Fibroblast of skin of left quadriceps (primary cell): ENCODE measurements around the gene MAPT.

Experiments used
- DNase-seq, 2 experiments: peaks; one replicate each; pipeline ENCODE4 v3.0.0-alpha.2; 2013; ENCODE audit warnings: low read depth in 2 of 2

The MAPT gene

DNA sequence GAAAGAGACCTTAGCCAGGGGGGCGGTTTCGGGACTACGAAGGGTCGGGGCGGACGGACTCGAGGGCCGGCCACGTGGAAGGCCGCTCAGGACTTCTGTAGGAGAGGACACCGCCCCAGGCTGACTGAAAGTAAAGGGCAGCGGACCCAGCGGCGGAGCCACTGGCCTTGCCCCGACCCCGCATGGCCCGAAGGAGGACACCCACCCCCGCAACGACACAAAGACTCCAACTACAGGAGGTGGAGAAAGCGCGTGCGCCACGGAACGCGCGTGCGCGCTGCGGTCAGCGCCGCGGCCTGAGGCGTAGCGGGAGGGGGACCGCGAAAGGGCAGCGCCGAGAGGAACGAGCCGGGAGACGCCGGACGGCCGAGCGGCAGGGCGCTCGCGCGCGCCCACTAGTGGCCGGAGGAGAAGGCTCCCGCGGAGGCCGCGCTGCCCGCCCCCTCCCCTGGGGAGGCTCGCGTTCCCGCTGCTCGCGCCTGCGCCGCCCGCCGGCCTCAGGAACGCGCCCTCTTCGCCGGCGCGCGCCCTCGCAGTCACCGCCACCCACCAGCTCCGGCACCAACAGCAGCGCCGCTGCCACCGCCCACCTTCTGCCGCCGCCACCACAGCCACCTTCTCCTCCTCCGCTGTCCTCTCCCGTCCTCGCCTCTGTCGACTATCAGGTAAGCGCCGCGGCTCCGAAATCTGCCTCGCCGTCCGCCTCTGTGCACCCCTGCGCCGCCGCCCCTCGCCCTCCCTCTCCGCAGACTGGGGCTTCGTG lies at the start of gene MAPT:
Gene MAPT, plus strand, starts transcription at position 533 of the 763 bp plus-strand sequence. CDS start 67,784 bp downstream, outside the sequence.
- DNase-seq, result peak; percentile 79 to 81

- no peak for DNase-seq
Observed at GRCh38 chr17:45844695-45845375, 49.5 kb upstream of the MAPT start, which contains the start of gene SPPL2C. Gene SPPL2C, plus strand, starts transcription at chr17:45844881. Its CDS starts 26 bp downstream, at chr17:45844907.

DNA sequence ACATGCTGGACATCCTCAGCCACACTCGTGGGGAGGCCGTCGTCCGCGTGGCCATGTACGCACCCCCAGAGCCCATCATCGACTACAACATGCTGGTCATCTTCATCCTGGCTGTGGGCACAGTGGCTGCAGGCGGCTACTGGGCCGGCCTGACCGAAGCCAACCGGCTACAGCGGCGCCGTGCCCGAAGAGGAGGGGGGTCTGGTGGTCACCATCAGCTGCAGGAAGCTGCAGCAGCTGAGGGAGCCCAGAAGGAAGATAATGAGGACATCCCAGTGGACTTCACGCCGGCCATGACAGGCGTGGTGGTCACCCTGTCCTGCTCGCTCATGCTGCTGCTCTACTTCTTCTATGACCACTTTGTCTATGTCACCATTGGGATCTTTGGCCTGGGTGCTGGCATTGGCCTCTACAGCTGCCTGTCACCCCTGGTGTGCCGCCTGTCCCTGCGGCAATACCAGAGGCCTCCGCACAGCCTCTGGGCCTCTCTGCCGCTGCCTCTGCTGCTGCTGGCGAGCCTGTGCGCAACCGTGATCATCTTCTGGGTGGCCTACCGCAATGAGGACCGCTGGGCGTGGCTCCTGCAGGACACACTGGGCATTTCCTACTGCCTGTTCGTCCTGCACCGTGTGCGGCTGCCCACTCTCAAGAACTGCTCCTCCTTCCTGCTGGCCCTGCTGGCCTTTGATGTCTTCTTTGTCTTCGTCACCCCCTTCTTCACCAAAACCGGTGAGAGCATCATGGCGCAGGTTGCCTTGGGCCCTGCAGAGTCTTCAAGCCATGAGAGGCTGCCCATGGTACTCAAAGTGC lies 48.8 kb upstream of the MAPT start:
- no peak for DNase-seq

DNA sequence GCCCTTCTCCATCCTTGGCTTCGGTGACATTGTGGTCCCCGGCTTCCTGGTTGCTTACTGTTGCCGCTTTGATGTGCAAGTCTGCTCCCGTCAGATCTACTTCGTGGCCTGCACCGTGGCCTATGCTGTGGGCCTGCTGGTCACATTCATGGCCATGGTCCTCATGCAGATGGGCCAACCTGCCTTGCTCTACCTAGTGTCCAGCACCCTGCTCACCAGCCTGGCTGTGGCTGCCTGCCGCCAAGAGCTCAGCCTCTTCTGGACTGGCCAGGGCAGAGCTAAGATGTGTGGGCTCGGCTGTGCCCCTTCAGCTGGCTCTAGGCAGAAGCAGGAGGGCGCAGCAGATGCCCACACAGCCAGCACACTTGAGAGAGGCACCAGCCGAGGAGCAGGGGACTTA lies 48.1 kb upstream of the MAPT start:
- no peak for DNase-seq

DNA sequence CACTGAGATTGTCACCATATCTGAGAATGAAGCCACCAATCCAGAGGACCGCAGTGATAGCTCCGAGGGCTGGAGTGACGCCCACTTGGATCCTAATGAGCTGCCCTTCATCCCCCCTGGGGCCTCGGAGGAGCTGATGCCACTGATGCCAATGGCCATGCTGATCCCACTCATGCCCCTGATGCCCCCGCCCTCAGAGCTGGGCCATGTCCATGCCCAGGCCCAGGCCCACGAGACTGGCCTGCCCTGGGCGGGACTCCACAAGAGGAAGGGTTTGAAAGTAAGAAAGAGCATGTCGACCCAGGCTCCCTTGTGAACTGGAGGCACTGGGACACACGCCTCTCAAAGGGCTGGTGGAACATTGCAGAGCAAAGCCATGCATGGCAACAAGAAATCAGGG lies 47.7 kb upstream of the MAPT start:
- DNase-seq, result no peak

GRCh38 chr17:45847101-45847500 lies 47.3 kb upstream of the MAPT start:
- no peak for DNase-seq

GRCh38 chr17:45847747-45848146 lies 46.6 kb upstream of the MAPT start:
- no peak for DNase-seq

DNA sequence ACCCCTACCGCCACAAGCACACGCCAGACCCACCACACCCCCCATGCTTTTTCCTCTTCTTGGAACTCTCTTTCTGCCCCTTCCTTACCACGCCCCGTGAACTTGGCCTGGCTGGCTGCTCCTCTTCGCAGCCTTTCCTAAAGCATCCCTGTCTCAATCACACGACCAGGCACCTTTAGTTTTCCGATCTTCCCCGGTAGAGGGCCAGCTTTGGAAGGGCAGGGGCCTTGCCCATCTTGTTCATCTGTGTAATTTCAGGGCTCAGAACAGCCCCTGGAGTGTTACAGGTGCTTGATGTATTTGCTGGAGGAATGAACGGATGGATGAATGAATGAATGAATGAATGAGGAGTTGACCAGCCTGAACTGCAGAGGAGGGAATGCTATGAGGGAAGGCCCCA lies 45.9 kb upstream of the MAPT start:
- no peak for DNase-seq

DNA sequence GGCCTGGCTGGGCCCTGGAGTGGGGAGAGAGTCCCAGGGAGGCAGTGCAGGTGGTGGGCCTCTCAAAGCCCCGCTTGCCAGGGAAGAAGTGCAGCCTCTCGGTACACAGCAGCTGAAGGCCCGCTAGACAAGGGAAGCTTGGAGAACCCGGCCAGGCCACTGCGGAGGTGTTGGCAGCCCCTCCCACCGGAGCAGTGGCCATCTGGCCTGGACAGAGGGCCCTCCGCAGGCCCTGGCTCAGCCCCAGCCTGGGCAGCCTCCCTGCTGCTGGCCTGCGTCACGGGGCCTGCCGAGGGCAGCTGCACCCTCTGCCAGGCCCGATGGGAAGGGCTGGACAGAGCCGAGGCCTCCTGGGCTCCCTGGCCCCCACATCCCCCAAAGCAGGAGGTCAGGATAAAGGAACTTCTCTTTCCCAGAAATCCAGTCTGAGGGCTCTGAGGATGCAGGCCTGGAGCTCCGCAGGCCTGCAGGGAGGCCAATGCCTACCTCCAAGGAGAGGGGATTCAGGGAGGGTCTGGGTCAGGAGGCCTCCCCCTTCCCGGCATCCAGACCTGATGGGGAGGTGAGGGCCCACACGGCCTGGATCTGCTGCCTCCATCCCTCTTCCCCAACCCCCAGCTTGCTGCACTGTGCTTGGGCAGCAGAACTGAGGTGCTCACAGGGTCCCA lies 45.4 kb upstream of the MAPT start:
- no peak for DNase-seq

DNA sequence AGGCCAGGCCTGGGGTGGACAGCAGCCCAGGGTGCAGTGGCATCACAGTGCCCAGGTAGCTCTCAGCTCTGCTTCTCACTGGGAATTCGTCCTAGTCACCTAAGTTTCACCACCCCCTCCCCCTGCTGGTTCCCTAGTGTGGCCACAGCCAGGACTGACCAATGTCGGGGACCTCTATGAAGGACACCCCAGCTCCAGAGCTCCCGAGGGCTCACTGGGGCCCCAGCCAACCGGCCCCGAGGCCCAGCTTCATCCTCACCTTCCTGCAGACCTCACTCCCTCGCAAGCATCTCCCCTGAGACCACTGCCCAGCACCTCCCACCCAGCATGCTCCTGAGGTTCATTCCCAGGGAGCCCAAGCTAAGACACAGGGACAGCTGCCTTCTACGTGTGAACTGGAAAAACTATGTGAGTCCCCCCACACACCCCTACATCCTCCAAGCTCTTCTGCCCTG lies 44.8 kb upstream of the MAPT start:
- no peak for DNase-seq

DNA sequence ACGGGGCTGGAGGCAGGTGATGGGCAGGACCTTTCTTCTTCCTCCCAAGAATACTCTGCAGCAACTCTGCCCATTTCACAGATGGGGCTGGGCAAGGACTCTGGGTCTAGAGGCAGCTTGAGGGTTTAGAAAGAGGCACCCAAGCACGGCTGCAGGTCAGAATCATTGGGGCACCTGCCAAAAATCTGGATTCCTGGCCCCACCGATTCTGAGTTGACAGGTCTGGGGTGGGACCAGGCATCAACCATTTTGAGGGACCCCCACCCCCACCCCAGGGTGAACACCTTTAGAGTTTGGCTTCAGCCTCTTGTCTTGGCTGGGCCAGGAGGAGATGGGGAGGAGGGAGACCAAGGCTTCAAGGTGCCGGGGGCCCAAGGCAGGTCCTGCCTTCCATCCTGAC lies 44.3 kb upstream of the MAPT start:
- no peak for DNase-seq

- DNase-seq, result no peak
Observed at GRCh38 chr17:45850468-45850867, 43.9 kb upstream of the MAPT start.

- DNase-seq, result no peak
Observed at GRCh38 chr17:45851022-45851421, 43.3 kb upstream of the MAPT start.

GRCh38 chr17:45851464-45851863 lies 42.9 kb upstream of the MAPT start:
- DNase-seq, result no peak

DNA sequence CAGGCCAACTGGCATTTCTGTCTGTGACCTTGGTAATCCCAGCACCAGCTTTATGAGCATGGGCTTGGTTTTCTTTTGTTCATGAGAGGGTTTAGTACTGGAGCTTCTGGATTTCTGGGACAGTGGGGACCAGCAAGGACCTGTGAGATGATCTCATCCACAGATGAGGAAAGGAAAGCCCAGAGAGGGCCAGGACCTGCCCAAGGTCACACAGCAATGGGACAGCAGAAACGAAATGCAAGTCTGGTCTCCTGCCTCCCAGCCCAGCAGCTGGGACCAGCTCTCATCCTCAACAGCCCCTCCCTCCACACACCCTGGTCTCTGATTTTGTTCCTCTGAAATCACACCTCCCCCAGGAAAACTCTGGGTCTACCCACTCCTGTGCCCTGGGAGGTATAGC lies 42.5 kb upstream of the MAPT start:
- no peak for DNase-seq

DNA sequence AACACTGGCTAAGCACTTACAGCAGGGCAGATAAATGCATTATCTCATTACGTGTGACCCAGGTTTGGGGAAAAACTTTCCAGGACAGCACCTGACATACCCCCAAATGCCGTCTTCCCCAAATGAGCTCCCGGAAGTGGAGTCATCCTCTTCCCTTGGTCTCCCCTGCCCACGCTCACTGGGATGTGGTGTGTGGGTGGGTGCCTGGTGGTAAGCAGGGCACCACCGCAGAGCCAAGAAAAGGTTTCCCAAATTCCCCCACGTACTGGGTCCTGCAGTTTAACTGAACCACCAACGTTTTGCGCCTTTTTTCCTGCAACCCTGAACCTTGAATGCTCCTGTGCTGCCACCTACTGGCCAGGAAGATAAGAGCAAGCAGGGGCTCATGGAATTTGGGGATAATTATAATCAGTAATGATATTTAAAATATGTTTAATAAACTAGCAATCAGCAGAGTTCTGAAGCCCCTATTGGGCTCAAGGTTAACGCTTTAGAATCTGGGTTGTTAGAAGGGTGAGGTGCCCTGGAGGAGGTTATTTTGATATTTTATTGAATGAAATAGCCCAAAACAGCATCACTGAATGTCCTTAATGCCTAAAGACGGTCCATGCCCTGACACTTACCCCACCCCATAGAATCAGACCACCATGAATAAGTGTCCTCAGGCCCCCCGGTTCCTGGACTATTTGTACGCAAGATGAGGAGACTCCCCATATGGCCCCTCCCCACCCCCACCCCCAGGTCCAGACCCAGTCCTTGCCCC lies 41.6 kb upstream of the MAPT start:
- DNase-seq, result peak; percentile 15 to 17

DNA sequence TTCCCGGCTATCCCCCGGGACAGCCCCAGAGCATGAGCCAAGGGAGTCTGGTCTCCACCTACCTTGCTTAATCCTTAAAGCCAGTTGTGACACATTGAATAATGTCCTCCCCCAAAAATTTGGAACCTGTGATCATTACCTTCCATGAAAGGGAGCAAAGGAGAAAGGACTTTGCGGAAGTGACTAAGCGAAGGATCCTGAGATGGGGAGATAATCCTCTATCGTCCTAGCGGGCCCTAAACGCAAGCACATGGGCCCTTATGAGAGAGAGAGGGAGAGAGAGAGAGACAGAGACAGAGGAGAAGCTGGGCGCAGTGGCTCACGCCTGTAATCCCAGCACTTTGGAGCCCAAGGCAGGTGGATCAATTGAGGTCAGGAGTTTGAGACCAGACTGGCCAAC lies 40.1 kb upstream of the MAPT start:
- no peak for DNase-seq

- DNase-seq, result no peak
Observed at GRCh38 chr17:45855691-45856336, 38.5 kb upstream of the MAPT start.

DNA sequence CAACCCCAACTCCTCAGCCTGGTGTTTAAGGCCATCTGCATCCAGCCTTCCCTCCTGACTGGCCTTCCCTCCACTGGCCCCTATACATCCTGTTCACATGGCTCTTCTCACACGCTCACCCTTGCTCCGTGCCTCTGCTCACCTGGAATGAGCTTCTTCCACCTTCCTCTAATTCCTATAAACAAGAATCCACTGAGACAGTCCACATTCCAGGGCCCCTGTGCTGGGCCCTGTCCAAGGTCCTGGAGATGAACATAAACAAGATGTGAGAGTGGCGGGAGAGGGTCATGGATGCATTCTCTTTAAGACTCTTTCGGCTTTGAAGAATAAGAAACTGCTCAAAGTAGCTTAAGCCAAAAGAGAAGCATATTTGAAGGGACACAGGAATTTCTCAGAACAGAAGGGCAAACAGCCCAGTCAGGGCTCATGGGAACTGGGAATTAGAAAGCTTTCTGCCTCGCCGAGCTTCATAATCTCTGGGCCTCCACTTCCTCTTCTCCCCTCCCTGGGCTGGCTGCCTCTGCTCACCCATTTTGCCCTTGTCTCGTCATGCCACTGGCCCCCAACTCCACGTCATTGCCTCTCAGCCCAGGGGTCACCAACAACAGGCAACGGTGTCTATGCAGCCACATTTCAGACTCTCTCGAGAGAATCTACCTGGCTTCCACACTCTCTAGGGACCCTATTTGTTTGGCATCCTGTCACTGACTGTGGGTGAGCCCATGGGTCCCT lies 36.2 kb upstream of the MAPT start:
- DNase-seq, result peak in 1 of 2 experiments; percentile 15

GRCh38 chr17:45861165-45861564 lies 33.2 kb upstream of the MAPT start:
- no peak for DNase-seq
